RCC 7860 (cell line): ENCODE measurements around the gene NARS2.

Experiments
- DNase-seq: peaks from one replicate; pipeline ENCODE4 v3.0.0-alpha.2; 2015; ENCODE audit warnings: low spot score
- FAIRE-seq: peaks from 2 replicates; lab custom pipeline; 2012; peaks lifted over from hg19 to GRCh38; lab: Jason Lieb, UNC

The NARS2 gene

DNA sequence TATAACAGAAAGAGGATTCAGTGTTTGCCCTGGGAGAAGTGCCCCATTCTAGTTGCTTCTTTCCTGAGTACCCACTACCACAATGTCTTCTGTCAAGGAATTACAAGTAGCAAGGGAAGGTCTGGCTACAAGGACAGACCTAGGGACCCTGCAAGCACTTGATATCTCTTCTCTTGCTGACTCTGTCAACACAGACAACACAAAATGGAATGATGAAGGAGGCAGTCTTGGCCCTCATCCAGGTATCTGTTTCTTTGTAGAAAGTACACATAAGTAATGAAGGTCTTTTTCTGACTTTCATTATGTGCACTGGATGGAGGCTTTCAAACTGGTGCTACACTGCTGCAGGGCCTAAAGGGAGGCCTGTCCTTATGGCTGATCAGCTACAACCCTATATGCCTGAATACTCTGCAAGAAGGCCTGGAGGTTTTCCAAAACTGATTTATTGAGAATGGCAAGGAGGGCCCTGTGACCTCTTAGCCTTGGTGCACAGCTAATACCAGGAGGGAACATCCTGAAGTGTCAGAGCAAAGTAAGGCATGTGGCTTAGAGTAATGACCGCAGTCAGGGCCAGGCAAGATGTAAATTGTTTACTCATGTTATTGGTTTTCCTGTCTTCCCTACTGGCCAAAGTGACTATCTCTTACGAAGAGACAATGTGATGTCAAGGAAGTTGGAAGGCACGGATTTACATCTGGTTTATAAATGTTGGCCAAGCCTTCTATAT is 188.3 kb downstream of the NARS2 start:
- FAIRE-seq, result no peak

More for the DNA sequence above, 188.3 kb downstream of the NARS2 start:
- DNase-seq, result no peak
